ENCODE measurements around the gene HSDL1. TPM values are rescaled to one million over a fixed set of nuclear protein-coding genes. Genes with fewer than 3 reads are reported as not detected.

HSDL1 gene
- total RNA-seq, 4 donors from 2014 or later = 10.5 to 46.4 (median 22.3) TPM

- DNase-seq = no peak
- no peaks in the 10 kb centered on the region for H3K9me3 ChIP-seq
- TF ChIP-seq POLR2A (IDR thresholded peaks at IDR 0.05) (no peak), CTCF (IDR thresholded peaks at IDR 0.05) (no peak)
- H3K36me3 ChIP-seq = no peaks in the 10 kb centered on the region
- intact Hi-C loops (cut with DNase I; ENCODE audit: low total_unique reads) = no loop called here
- H3K27ac ChIP-seq = peak overlapping the region in 1 of 2 donors; percentile 58
- no peak overlapping the region for H3K4me3 ChIP-seq
- H3K27me3 ChIP-seq = no peaks in the 10 kb centered on the region
- H3K4me1 ChIP-seq = peaks cover 0 to 7% of the 10 kb centered on the region in 2 donors
Measured at GRCh38 chr16:84182104-84182503, 37.1 kb upstream of the HSDL1 start.

- Histone ChIP-seq H3K36me3 (no peaks in the 10 kb centered on the region), H3K9me3 (no peaks in the 10 kb centered on the region), H3K27me3 (no peaks in the 10 kb centered on the region), H3K27ac (peak overlapping the region in 1 of 2 donors; percentile 58), H3K4me1 (peaks cover 0 to 15% of the 10 kb centered on the region in 2 donors), H3K4me3 (no peak overlapping the region)
- TF ChIP-seq POLR2A (IDR thresholded peaks at IDR 0.05) (no peak), CTCF (IDR thresholded peaks at IDR 0.05) (no peak)
- DNase-seq = no peak
- intact Hi-C loops (cut with DNase I; ENCODE audit: low total_unique reads) = no loop called here
Measured at GRCh38 chr16:84181144-84181915, 36.4 kb upstream of the HSDL1 start.

- intact Hi-C loops (cut with DNase I; ENCODE audit: low total_unique reads) = no loop called here
- H3K27ac ChIP-seq = no peak overlapping the region
- no peaks in the 10 kb centered on the region for H3K9me3 ChIP-seq
- no peaks in the 10 kb centered on the region for H3K36me3 ChIP-seq
- H3K4me3 ChIP-seq = no peak overlapping the region
- H3K27me3 ChIP-seq = no peaks in the 10 kb centered on the region
- DNase-seq = no peak
- H3K4me1 ChIP-seq = peaks cover 0 to 15% of the 10 kb centered on the region in 2 donors
- TF ChIP-seq CTCF (IDR thresholded peaks at IDR 0.05) = no peak
- no peak for TF ChIP-seq POLR2A (IDR thresholded peaks at IDR 0.05)
Measured at GRCh38 chr16:84180519-84181140, 35.7 kb upstream of the HSDL1 start.

GRCh38 chr16:84179612-84180320 lies 34.8 kb upstream of the HSDL1 start:
- no peak for DNase-seq
- intact Hi-C loops (cut with DNase I; ENCODE audit: low total_unique reads) = no loop called here
- H3K27ac ChIP-seq = no peak overlapping the region
- H3K4me3 ChIP-seq = no peak overlapping the region
- no peaks in the 10 kb centered on the region for H3K36me3 ChIP-seq
- H3K27me3 ChIP-seq = no peaks in the 10 kb centered on the region
- no peaks in the 10 kb centered on the region for H3K9me3 ChIP-seq
- TF ChIP-seq POLR2A (IDR thresholded peaks at IDR 0.05) = no peak
- no peak for TF ChIP-seq CTCF (IDR thresholded peaks at IDR 0.05)
- peaks cover 0 to 15% of the 10 kb centered on the region in 2 donors for H3K4me1 ChIP-seq
